IPS-15b (cell line): ENCODE measurements around the gene RPL36.

Experiments
- H3K27me3 ChIP-seq: one replicate; pipeline ENCODE4 v1.6.1; 2013; ENCODE audit warnings: low read length; ENCODE audit not compliant: control insufficient read depth, insufficient read depth
- H3K36me3 ChIP-seq: one replicate; pipeline ENCODE4 v1.6.1; 2013; ENCODE audit warnings: low read length; ENCODE audit not compliant: control insufficient read depth, insufficient read depth
- H3K4me1 ChIP-seq: one replicate; pipeline ENCODE4 v1.6.1; 2013; ENCODE audit warnings: mild to moderate bottlenecking, low read length; ENCODE audit not compliant: control insufficient read depth, insufficient read depth
- H3K4me3 ChIP-seq: one replicate; pipeline ENCODE4 v1.5.1; 2013; ENCODE audit warnings: low read depth, low read length
- H3K9ac ChIP-seq: one replicate; pipeline ENCODE4 v1.6.1; 2013; ENCODE audit warnings: low read depth, mild to moderate bottlenecking, low read length
- H3K9me3 ChIP-seq: one replicate; pipeline ENCODE4 v1.6.1; 2013; ENCODE audit warnings: mild to moderate bottlenecking, low read length; ENCODE audit not compliant: control insufficient read depth, insufficient read depth

RPL36 gene

GRCh38 chr19:5676105-5676771, 13.9 kb upstream of the RPL36 start:
- H3K9ac ChIP-seq, result no peak overlapping the region
- no peaks in the 10 kb centered on the region for H3K9me3 ChIP-seq

GRCh38 chr19:5676772-5677105, 13.4 kb upstream of the RPL36 start:
- Histone ChIP-seq H3K4me1 (no peaks in the 10 kb centered on the region), H3K36me3 (peaks cover 13% of the 10 kb centered on the region), H3K9me3 (no peaks in the 10 kb centered on the region), H3K9ac (no peak overlapping the region), H3K4me3 (no peak overlapping the region), H3K27me3 (peaks cover 2% of the 10 kb centered on the region)

More at GRCh38 chr19:5676105-5676771, 13.9 kb upstream of the RPL36 start:
- Histone ChIP-seq H3K4me3 (no peak overlapping the region), H3K36me3 (peaks cover 16% of the 10 kb centered on the region), H3K4me1 (no peaks in the 10 kb centered on the region), H3K27me3 (no peaks in the 10 kb centered on the region)

- Histone ChIP-seq H3K4me3 (no peak overlapping the region), H3K9me3 (no peaks in the 10 kb centered on the region), H3K9ac (no peak overlapping the region), H3K36me3 (peaks cover 10% of the 10 kb centered on the region), H3K4me1 (no peaks in the 10 kb centered on the region), H3K27me3 (peaks cover 2% of the 10 kb centered on the region)
Observed at GRCh38 chr19:5677136-5677535, 13.0 kb upstream of the RPL36 start.

- Histone ChIP-seq H3K36me3 (peaks cover 10% of the 10 kb centered on the region), H3K9ac (no peak overlapping the region), H3K27me3 (peaks cover 2% of the 10 kb centered on the region), H3K9me3 (no peaks in the 10 kb centered on the region), H3K4me1 (no peaks in the 10 kb centered on the region), H3K4me3 (no peak overlapping the region)
Observed at GRCh38 chr19:5677580-5677979, 12.5 kb upstream of the RPL36 start.

- Histone ChIP-seq H3K9ac (no peak overlapping the region), H3K4me3 (no peak overlapping the region), H3K4me1 (no peaks in the 10 kb centered on the region), H3K36me3 (peaks cover 10% of the 10 kb centered on the region), H3K27me3 (peaks cover 2% of the 10 kb centered on the region), H3K9me3 (no peaks in the 10 kb centered on the region)
Observed at GRCh38 chr19:5678071-5678718, 11.9 kb upstream of the RPL36 start.

- peak overlapping the region; percentile 90 for H3K4me3 ChIP-seq
- peaks cover 10% of the 10 kb centered on the region for H3K36me3 ChIP-seq
- no peaks in the 10 kb centered on the region for H3K4me1 ChIP-seq
- no peaks in the 10 kb centered on the region for H3K9me3 ChIP-seq
- peaks cover 2% of the 10 kb centered on the region for H3K27me3 ChIP-seq
- H3K9ac ChIP-seq, result peak overlapping the region; percentile 81
Observed at GRCh38 chr19:5679289-5680083, 10.6 kb upstream of the RPL36 start.

- Histone ChIP-seq H3K9ac (peak overlapping the region; percentile 81), H3K4me3 (peak overlapping the region; percentile 90), H3K9me3 (no peaks in the 10 kb centered on the region), H3K27me3 (peaks cover 2% of the 10 kb centered on the region), H3K4me1 (no peaks in the 10 kb centered on the region), H3K36me3 (peaks cover 10% of the 10 kb centered on the region)
Observed at GRCh38 chr19:5680084-5680436, 10.0 kb upstream of the RPL36 start.

- Histone ChIP-seq H3K9me3 (no peaks in the 10 kb centered on the region), H3K9ac (peak within 1 kb of the TSS; percentile 81)
Observed at GRCh38 chr19:5680437-5681368, 9.4 kb upstream of the RPL36 start, which contains the start of the genes HSD11B1L and MICOS13. HSD11B1L (plus strand) TSS chr19:5681027; CDS start chr19:5684833, 3,806 bp downstream. MICOS13 (minus strand) TSS chr19:5680516; CDS start chr19:5680486, 30 bp downstream.

GRCh38 chr19:5681391-5682106, 8.5 kb upstream of the RPL36 start:
- no peak overlapping the region for H3K9ac ChIP-seq
- H3K4me3 ChIP-seq, result peak overlapping the region; percentile 90
- no peaks in the 10 kb centered on the region for H3K4me1 ChIP-seq
- H3K9me3 ChIP-seq, result no peaks in the 10 kb centered on the region
- H3K36me3 ChIP-seq, result peaks cover 10% of the 10 kb centered on the region
- H3K27me3 ChIP-seq, result peaks cover 2% of the 10 kb centered on the region

More at GRCh38 chr19:5680437-5681368, 9.4 kb upstream of the RPL36 start, which contains the start of the genes HSD11B1L and MICOS13:
- peaks cover 2% of the 10 kb centered on the region for H3K27me3 ChIP-seq
- H3K36me3 ChIP-seq, result peaks cover 10% of the 10 kb centered on the region
- peak within 1 kb of the TSS; percentile 90 for H3K4me3 ChIP-seq
- no peaks in the 10 kb centered on the region for H3K4me1 ChIP-seq

GRCh38 chr19:5682107-5682482, 8.0 kb upstream of the RPL36 start:
- no peak overlapping the region for H3K4me3 ChIP-seq
- no peaks in the 10 kb centered on the region for H3K4me1 ChIP-seq
- H3K9me3 ChIP-seq, result no peaks in the 10 kb centered on the region
- peaks cover 7% of the 10 kb centered on the region for H3K36me3 ChIP-seq
- H3K9ac ChIP-seq, result no peak overlapping the region
- peaks cover 2% of the 10 kb centered on the region for H3K27me3 ChIP-seq
